ENCODE results near the gene SLC5A5.

DNA sequence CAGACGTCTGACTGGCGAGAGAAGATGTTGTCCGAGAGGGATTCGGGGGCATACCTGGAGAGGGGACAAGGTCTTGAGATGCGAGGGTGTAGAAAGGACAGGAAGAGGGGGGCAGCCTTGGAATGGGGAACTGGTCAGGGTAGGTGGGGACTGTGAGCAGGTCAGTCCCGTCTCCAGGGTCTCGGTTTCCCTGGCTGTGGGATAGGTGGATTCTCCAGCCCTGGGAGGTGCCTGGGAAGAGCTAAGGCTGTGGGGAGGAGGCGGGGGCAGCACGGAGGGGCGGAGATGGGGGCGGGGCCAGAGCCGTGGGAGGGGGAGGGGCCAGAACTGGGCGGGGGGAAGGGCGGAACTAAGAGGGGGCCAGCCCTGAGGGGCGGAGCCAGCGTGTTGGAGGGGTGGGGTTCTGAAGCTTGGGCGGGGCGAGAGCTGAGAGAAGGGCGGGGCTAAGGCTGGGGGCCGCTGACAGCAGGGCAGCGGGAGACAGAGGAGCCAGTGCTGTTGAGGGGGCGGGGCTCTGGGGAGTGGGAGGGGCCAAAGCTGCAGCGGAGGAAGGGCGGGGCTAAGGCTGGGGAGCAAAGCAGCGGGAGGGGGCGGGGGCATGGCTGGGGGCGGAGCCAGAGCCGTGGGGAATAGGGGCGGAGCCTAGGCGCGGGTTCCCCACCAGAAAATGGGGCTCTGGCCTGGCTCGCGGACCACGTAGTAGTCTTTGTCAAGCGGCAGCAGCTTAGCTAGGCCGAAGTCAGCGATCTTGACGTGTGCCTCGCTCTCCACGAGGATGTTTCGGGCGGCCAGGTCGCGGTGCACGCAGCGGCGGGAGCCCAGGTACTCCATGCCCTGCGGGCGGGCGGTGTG lies 41.0 kb upstream of the SLC5A5 start:
- TF ChIP-seq, protein P1, sequence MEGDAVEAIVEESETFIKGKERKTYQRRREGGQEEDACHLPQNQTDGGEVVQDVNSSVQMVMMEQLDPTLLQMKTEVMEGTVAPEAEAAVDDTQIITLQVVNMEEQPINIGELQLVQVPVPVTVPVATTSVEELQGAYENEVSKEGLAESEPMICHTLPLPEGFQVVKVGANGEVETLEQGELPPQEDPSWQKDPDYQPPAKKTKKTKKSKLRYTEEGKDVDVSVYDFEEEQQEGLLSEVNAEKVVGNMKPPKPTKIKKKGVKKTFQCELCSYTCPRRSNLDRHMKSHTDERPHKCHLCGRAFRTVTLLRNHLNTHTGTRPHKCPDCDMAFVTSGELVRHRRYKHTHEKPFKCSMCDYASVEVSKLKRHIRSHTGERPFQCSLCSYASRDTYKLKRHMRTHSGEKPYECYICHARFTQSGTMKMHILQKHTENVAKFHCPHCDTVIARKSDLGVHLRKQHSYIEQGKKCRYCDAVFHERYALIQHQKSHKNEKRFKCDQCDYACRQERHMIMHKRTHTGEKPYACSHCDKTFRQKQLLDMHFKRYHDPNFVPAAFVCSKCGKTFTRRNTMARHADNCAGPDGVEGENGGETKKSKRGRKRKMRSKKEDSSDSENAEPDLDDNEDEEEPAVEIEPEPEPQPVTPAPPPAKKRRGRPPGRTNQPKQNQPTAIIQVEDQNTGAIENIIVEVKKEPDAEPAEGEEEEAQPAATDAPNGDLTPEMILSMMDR (IDR thresholded peaks at IDR 0.05) = no peak
- TF ChIP-seq EP300 (IDR thresholded peaks at IDR 0.05) (no peak), POLR2AphosphoS5 (IDR thresholded peaks at IDR 0.05) (no peak)

All from suprapubic skin (tissue), 4 donors.